Measurements from ENCODE around the gene DENND6B. TPM values are rescaled to one million over a fixed set of nuclear protein-coding genes. Genes with fewer than 3 reads are reported as not detected.

The DENND6B gene
- total and polyA plus RNA-seq, 2 of the 13 experiments (the other 11 are each of a cell fraction or from before 2014, with no cell fraction given): 0.95 to 3.8 TPM

GRCh38 chr22:50270666-50271394, 56.0 kb downstream of the DENND6B start:
- Histone ChIP-seq H3K27me3 (ENCODE audit: control insufficient read depth in 1 of 2, insufficient read depth in 2 of 2, low read length in 2 of 2) (peaks cover 10 to 41% of the 10 kb centered on the region in 2 experiments), H3K9ac (ENCODE audit: insufficient read depth, low read depth, low read length) (no peak overlapping the region), H2AFZ (ENCODE audit: low read length) (no peak overlapping the region), H3K9me3 (ENCODE audit: low read length) (no peaks in the 10 kb centered on the region), H3K79me2 (ENCODE audit: insufficient read depth, low read length) (no peaks in the 10 kb centered on the region), H3K4me1 (ENCODE audit: insufficient read depth, low read length) (peaks cover 39% of the 10 kb centered on the region), H3K27ac (ENCODE audit: extremely low read length, insufficient read depth, low read length) (no peak overlapping the region), H4K20me1 (ENCODE audit: insufficient read depth, low read length) (peaks cover 10% of the 10 kb centered on the region; the same call in 1 of the 2 replicates), H3K4me2 (ENCODE audit: low read depth, low read length) (peak overlapping the region; percentile 74), H3K36me3 (replicated peaks in 1 of 2; ENCODE audit: control insufficient read depth in 1 of 2, insufficient read depth in 2 of 2, low read length in 2 of 2) (peaks cover 0 to 4% of the 10 kb centered on the region in 2 experiments; a peak in 3 of 5 replicates), H3K4me3 (replicated peaks in 1 of 3; ENCODE audit: insufficient read depth in 1 of 3, low read depth in 2 of 3, low read length in 3 of 3) (peak overlapping the region; percentile 17 to 62 (median 43); a peak in 4 of 6 replicates)
- in situ Hi-C loops (cut with HindIII; ENCODE audit: extremely low pct_ligation_motif_present, low pct_unique_long_range_greater_than_20kb) (no loop called here), intact Hi-C loops (cut with micrococcal nuclease; ENCODE audit: unreplicated experiment) (loop anchor here (2.0 kb wide), 1 partner anchor 72 kb away; the partner anchor contains the start of gene PPP6R2)
- BruUV-seq (replicated peaks): no TSS peak
- POLR2A ChIA-PET: no interaction called here
- ATAC-seq (peak; percentile 65), DNase-seq (ENCODE audit: low spot score) (peak; percentile 47), FAIRE-seq (no peak)
- 11% methylated on average over 17 of the region's 53 CpGs for WGBS (ENCODE audit: low lambda C conversion rate)
- CTCF ChIA-PET (ENCODE audit: low intra/inter-chr PET ratio, low total read pairs): interaction anchor here (0.7 to 2.3 kb wide), 4 partner anchors 19 to 72 kb away, joined by 3 to 8 read pairs (median 3); partner anchors contain the start of genes DENND6B and PPP6R2
- no peak for TF ChIP-seq ZFP41 (CRISPR knock-in tag; IDR thresholded peaks at IDR 0.05; ENCODE audit: borderline replicate concordance)
- no peak for TF ChIP-seq JUND (CRISPR knock-in tag; IDR thresholded peaks at IDR 0.05)
- no peak for TF ChIP-seq SOX13 (IDR thresholded peaks at IDR 0.05)
- TF ChIP-seq SOX13 (CRISPR knock-in tag; conservative IDR thresholded peaks at IDR 0.05 in 1 of 2, IDR thresholded peaks at IDR 0.05 in 1 of 2): no peak
- no peak; the same call in 1 of the 2 replicates for TF ChIP-seq ZNF143 (CRISPR knock-in tag; IDR thresholded peaks at IDR 0.05)
- TF ChIP-seq SNAPC5 (CRISPR knock-in tag; IDR thresholded peaks at IDR 0.05; ENCODE audit: borderline replicate concordance): no peak
- TF ChIP-seq LRRFIP1 (CRISPR knock-in tag; conservative IDR thresholded peaks at IDR 0.05): 0 out of 2 replicates have a peak, but pooled peaks have one; percentile 84
- TF ChIP-seq FOXM1 (CRISPR knock-in tag; IDR thresholded peaks at IDR 0.05): no peak
- TF ChIP-seq ARNTL (CRISPR knock-in tag; IDR thresholded peaks at IDR 0.05): no peak
- TF ChIP-seq HMG20A (CRISPR knock-in tag; IDR thresholded peaks at IDR 0.05; ENCODE audit: borderline replicate concordance): 0 out of 2 replicates have a peak, but pooled peaks have one; percentile 30
- no peak for TF ChIP-seq POGZ (CRISPR knock-in tag; IDR thresholded peaks at IDR 0.05)
- TF ChIP-seq ZC3H13 (CRISPR knock-in tag; IDR thresholded peaks at IDR 0.05): peak; percentile 78
- TF ChIP-seq JUN (CRISPR knock-in tag; IDR thresholded peaks at IDR 0.05): no peak
- no peak for TF ChIP-seq ZHX1 (CRISPR knock-in tag; IDR thresholded peaks at IDR 0.05; ENCODE audit: low read depth)
- 0 out of 2 replicates have a peak, but pooled peaks have one; percentile 37 for TF ChIP-seq ZNF264 (CRISPR knock-in tag; IDR thresholded peaks at IDR 0.05)
- peak; percentile 57 for TF ChIP-seq HIVEP1 (CRISPR knock-in tag; IDR thresholded peaks at IDR 0.05)
- TF ChIP-seq ASH2L (IDR thresholded peaks at IDR 0.05; ENCODE audit: insufficient read length, low read depth, low read length): no peak
- TF ChIP-seq BATF2 (CRISPR knock-in tag; IDR thresholded peaks at IDR 0.05): peak; percentile 83

All from HepG2 (cell line).